H1 (cell line): ENCODE measurements around the gene PTPRG. TPM values are rescaled to one million over a fixed set of nuclear protein-coding genes. Genes with fewer than 3 reads are reported as not detected.

ENCODE experiments used
- CTCF ChIA-PET: fragments of 300-600 bp; sonication (Branson Sonifier 250); formaldehyde crosslinking; loops from one replicate; lab custom pipeline; 2021; ENCODE audit not compliant: partially characterized antibody; lab: Charles Lee
- POLR2A ChIA-PET: fragments of 300-600 bp; sonication (Branson Sonifier 250); formaldehyde crosslinking; loops from one replicate; lab custom pipeline; 2021; ENCODE audit warnings: inconsistent platforms; ENCODE audit not compliant: partially characterized antibody; lab: Charles Lee
- DNase-seq, 2 experiments: peaks; one replicate each; pipeline versions ENCODE4 v3.0.0 to v3.0.0-alpha.2; 2010 to 2022; ENCODE audit warnings: low spot score in 2 of 2, low read depth in 1 of 2, mixed read lengths in 1 of 2
- FAIRE-seq: peaks from 2 replicates; lab custom pipeline; 2011; peaks lifted over from hg19 to GRCh38; lab: Jason Lieb, UNC
- H2AFZ ChIP-seq: 2 replicates; pipeline ENCODE4 v1.8.1; 2012; ENCODE audit warnings: low read length, inconsistent platforms
- H2AK5ac ChIP-seq: 2 replicates; pipeline ENCODE4 v1.6.1; 2013; ENCODE audit warnings: low read depth, low read length
- H2BK120ac ChIP-seq: replicated peaks from 2 replicates; pipeline ENCODE3; 2013; ENCODE audit warnings: low read depth, low read length, inconsistent platforms
- H2BK12ac ChIP-seq: 2 replicates; pipeline ENCODE4 v1.6.1; 2013; ENCODE audit warnings: low read depth, low read length
- H2BK15ac ChIP-seq: 2 replicates; pipeline ENCODE4 v1.6.1; 2013; ENCODE audit warnings: low read length
- H2BK20ac ChIP-seq: 2 replicates; pipeline ENCODE4 v1.6.1; 2013; ENCODE audit warnings: low read length
- H2BK5ac ChIP-seq: 2 replicates; pipeline ENCODE4 v1.6.1; 2013; ENCODE audit warnings: low read depth, low read length
- H3K14ac ChIP-seq: 2 replicates; pipeline ENCODE4 v1.6.1; 2013; ENCODE audit warnings: inconsistent platforms; ENCODE audit not compliant: insufficient read length
- H3K18ac ChIP-seq: 2 replicates; pipeline ENCODE4 v1.6.1; 2013; ENCODE audit warnings: low read length; ENCODE audit errors: extremely low read depth
- H3K23ac ChIP-seq: 2 replicates; pipeline ENCODE4 v1.6.1; 2013; ENCODE audit warnings: inconsistent platforms; ENCODE audit not compliant: insufficient read length
- H3K23me2 ChIP-seq: 2 replicates; pipeline ENCODE4 v1.6.1; 2013; ENCODE audit warnings: low read depth, low read length
- H3K27ac ChIP-seq: 2 replicates; pipeline ENCODE4 v1.6.1; 2011; ENCODE audit warnings: low read depth, low read length, inconsistent platforms
- H3K27me3 ChIP-seq, 4 experiments: replicated peaks in 1 of 4; 1 replicate in 1 of 4; 2 replicates in 3 of 4; pipeline versions ENCODE4 v1.6.1 to v1.8.1; 2011 to 2013; ENCODE audit warnings: low read length in 3 of 4, mild to moderate bottlenecking in 3 of 4, inconsistent platforms in 2 of 4, mixed read lengths in 2 of 4, moderate library complexity in 1 of 4; ENCODE audit not compliant: control insufficient read depth in 3 of 4, insufficient read depth in 3 of 4; ENCODE audit errors: extremely low read depth in 1 of 4
- H3K36me3 ChIP-seq, 4 experiments: 2 replicates each; pipeline versions ENCODE4 v1.6.1 to v1.8.1; 2011 to 2013; ENCODE audit warnings: mild to moderate bottlenecking in 4 of 4, low read length in 3 of 4, moderate library complexity in 2 of 4, control low read depth in 1 of 4, inconsistent platforms in 1 of 4; ENCODE audit not compliant: insufficient read depth in 4 of 4, control insufficient read depth in 2 of 4
- H3K4ac ChIP-seq: replicated peaks from 2 replicates; pipeline ENCODE3; 2013; ENCODE audit warnings: low read length, low read depth, mixed read lengths, inconsistent platforms; ENCODE audit not compliant: insufficient read length
- H3K4me1 ChIP-seq, 4 experiments: replicated peaks in 1 of 4; 1 replicate in 1 of 4; 2 replicates in 3 of 4; pipeline versions ENCODE4 v1.6.1 to v1.8.1; 2011 to 2013; ENCODE audit warnings: low read length in 3 of 4, inconsistent platforms in 2 of 4, mixed read lengths in 1 of 4; ENCODE audit not compliant: insufficient read depth in 4 of 4, control insufficient read depth in 3 of 4
- H3K4me2 ChIP-seq, 2 experiments: 2 replicates each; pipeline versions ENCODE4 v1.6.1 to v1.8.1; 2011 to 2013; ENCODE audit warnings: low read depth in 2 of 2, low read length in 2 of 2, control low read depth in 1 of 2, inconsistent platforms in 1 of 2, mild to moderate bottlenecking in 1 of 2; ENCODE audit not compliant: insufficient read depth in 1 of 2
- H3K4me3 ChIP-seq, 4 experiments: fragments of 200-600, 300-600 bp in 1 of 4; sonication (generic), shearing (Covaris generic), sonication (Bioruptor Twin) in 1 of 4; 2 replicates each; pipeline versions ENCODE4 v1.5.1 to v1.8.1; 2011 to 2016; ENCODE audit warnings: low read length in 4 of 4, low read depth in 3 of 4, control low read depth in 2 of 4, inconsistent platforms in 2 of 4, mild to moderate bottlenecking in 2 of 4, mixed read lengths in 1 of 4, moderate library complexity in 1 of 4; ENCODE audit not compliant: insufficient read depth in 2 of 4; ENCODE audit errors: extremely low read depth in 1 of 4
- H3K56ac ChIP-seq: replicated peaks from 2 replicates; pipeline ENCODE3; 2013; ENCODE audit warnings: low read depth, mild to moderate bottlenecking, mixed read lengths, low read length, inconsistent platforms; ENCODE audit not compliant: insufficient read length
- H3K79me1 ChIP-seq: 2 replicates; pipeline ENCODE4 v1.6.1; 2013; ENCODE audit warnings: low read depth, low read length, control low read depth
- H3K79me2 ChIP-seq, 2 experiments: 2 replicates each; pipeline versions ENCODE4 v1.6.1 to v1.8.1; 2012 to 2013; ENCODE audit warnings: low read length in 2 of 2, mild to moderate bottlenecking in 2 of 2, inconsistent platforms in 1 of 2; ENCODE audit not compliant: insufficient read depth in 2 of 2, control insufficient read depth in 1 of 2
- H3K9ac ChIP-seq, 4 experiments: replicated peaks in 1 of 4; 1 replicate in 1 of 4; 2 replicates in 3 of 4; pipeline versions ENCODE4 v1.6.1 to v1.8.1; 2011 to 2013; ENCODE audit warnings: low read depth in 3 of 4, low read length in 3 of 4, control low read depth in 2 of 4, mild to moderate bottlenecking in 2 of 4, moderate library complexity in 2 of 4, inconsistent platforms in 1 of 4; ENCODE audit errors: extremely low read depth in 1 of 4
- H3K9me3 ChIP-seq, 2 experiments: 2 replicates each; pipeline versions ENCODE4 v1.6.1 to v1.8.1; 2012 to 2013; ENCODE audit warnings: mild to moderate bottlenecking in 2 of 2, moderate library complexity in 2 of 2, control low read depth in 1 of 2, inconsistent platforms in 1 of 2, low read depth in 1 of 2, low read length in 1 of 2, mixed read lengths in 1 of 2; ENCODE audit not compliant: insufficient read depth in 2 of 2
- H4K20me1 ChIP-seq, 2 experiments: replicated peaks in 1 of 2; 2 replicates each; pipeline versions ENCODE3 to v1.8.1; 2011 to 2013; ENCODE audit warnings: inconsistent platforms in 2 of 2, low read length in 2 of 2, mild to moderate bottlenecking in 1 of 2; ENCODE audit not compliant: insufficient read depth in 2 of 2, control insufficient read depth in 1 of 2
- H4K5ac ChIP-seq: 2 replicates; pipeline ENCODE4 v1.6.1; 2013; ENCODE audit warnings: low read length, low read depth, mixed read lengths, inconsistent platforms; ENCODE audit not compliant: insufficient read length
- H4K8ac ChIP-seq: 2 replicates; pipeline ENCODE4 v1.8.0; 2013; ENCODE audit warnings: mild to moderate bottlenecking, moderate library complexity, low read length, inconsistent platforms; ENCODE audit not compliant: insufficient read depth; ENCODE audit errors: extremely low read depth
- H4K91ac ChIP-seq: replicated peaks from 2 replicates; pipeline ENCODE3; 2013; ENCODE audit warnings: low read length, mixed read lengths, inconsistent platforms; ENCODE audit not compliant: insufficient read length
- BACH1 ChIP-seq: IDR thresholded peaks from 2 replicates; pipeline ENCODE4 v1.6.1; 2012; ENCODE audit warnings: low read length, improper control_type of control experiment
- BCL11A ChIP-seq, 2 experiments: IDR thresholded peaks; one replicate each; pipeline ENCODE4 v1.6.1; 2011; ENCODE audit warnings: low read depth in 2 of 2, low read length in 2 of 2, mild to moderate bottlenecking in 2 of 2
- BRCA1 ChIP-seq: IDR thresholded peaks from 2 replicates; pipeline ENCODE4 v1.6.1; 2012; ENCODE audit warnings: low read depth, low read length, improper control_type of control experiment
- CBX5 ChIP-seq: fragments of 300-800, 300-1000 bp; sonication (generic); IDR thresholded peaks from 2 replicates; pipeline ENCODE4 v1.7.1; 2016; ENCODE audit warnings: antibody characterized with exemption, low read length, low read depth
- E2F6 ChIP-seq: IDR thresholded peaks from 2 replicates; pipeline ENCODE4 v1.6.1; 2012; ENCODE audit warnings: inconsistent platforms
- EP300 ChIP-seq, 2 experiments: IDR thresholded peaks; 1 replicate in 1 of 2; 2 replicates in 1 of 2; pipeline ENCODE4 v1.6.1; 2011 to 2012; ENCODE audit warnings: low read depth in 2 of 2, low read length in 2 of 2, mild to moderate bottlenecking in 2 of 2, borderline replicate concordance in 1 of 2, inconsistent platforms in 1 of 2, moderate library complexity in 1 of 2
- KDM1A ChIP-seq: fragments of 200-600, 300-600 bp; sonication (generic); IDR thresholded peaks from 2 replicates; pipeline ENCODE4 v1.7.1; 2016; ENCODE audit warnings: mild to moderate bottlenecking, low read length, borderline replicate concordance
- NANOG ChIP-seq: IDR thresholded peaks from 2 replicates; pipeline ENCODE4 v1.6.1; 2011; ENCODE audit warnings: low read length, low read depth, mild to moderate bottlenecking, inconsistent platforms; ENCODE audit not compliant: insufficient read depth, poor library complexity, severe bottlenecking
- RNF2 ChIP-seq: fragments of 200-900, 300-1000 bp; sonication (generic); IDR thresholded peaks from 2 replicates; pipeline ENCODE4 v1.7.1; 2016; ENCODE audit warnings: borderline replicate concordance, low read depth, mild to moderate bottlenecking, antibody characterized with exemption, low read length; ENCODE audit not compliant: poor library complexity, severe bottlenecking; ENCODE audit errors: missing control alignments
- RXRA ChIP-seq: IDR thresholded peaks from 2 replicates; pipeline ENCODE4 v1.6.1; 2011; ENCODE audit warnings: low read depth, mild to moderate bottlenecking, low read length, moderate library complexity; ENCODE audit not compliant: insufficient read depth
- SAP30 ChIP-seq: fragments of 300-600 bp; sonication (generic); IDR thresholded peaks from 2 replicates; pipeline ENCODE4 v1.7.1; 2012; ENCODE audit warnings: low read length, moderate library complexity, mild to moderate bottlenecking, inconsistent platforms; ENCODE audit not compliant: insufficient read depth, insufficient replicate concordance
- TAF7 ChIP-seq: optimal IDR thresholded peaks from 2 replicates; pipeline ENCODE3; 2011; ENCODE audit warnings: low read depth, mild to moderate bottlenecking, inconsistent platforms, low read length, moderate library complexity, borderline replicate concordance
- WGBS, 2 experiments: shearing (Covaris generic) in 1 of 2; methylation state at CpG; one replicate each; pipeline versions ENCODE4 v1.1.6 to v1.1.7; 2013 to 2015; ENCODE audit warnings: low lambda C conversion rate in 2 of 2, mixed read lengths in 2 of 2, inconsistent platforms in 1 of 2, low coverage in 1 of 2, missing lambda C conversion rate in 1 of 2; ENCODE audit not compliant: insufficient replicate concordance in 2 of 2, insufficient coverage in 1 of 2, insufficient read length in 1 of 2; ENCODE audit errors: extremely low coverage in 1 of 2, missing lambda C conversion rate in 1 of 2; 5-methylcytosine and 5-hydroxymethylcytosine counted together
- polyA plus RNA-seq, 7 experiments: library from polyadenylated mRNA; depleted of rRNA in 3 of 7; stranded (reverse) in 5 of 7; unstranded in 2 of 7; fragments of >200 nt in 5 of 7; fragments of 200-250 nt in 2 of 7; gene quantifications; 1 replicate in 5 of 7; 2 replicates in 1 of 7; 4 replicates in 1 of 7; pipeline versions ENCODE4 v1.2.1 to v1.2.3, GENCODE V29; 2011 to 2013; ENCODE audit warnings: missing spikeins in 2 of 7, mixed read lengths in 2 of 7
- total RNA-seq: library from RNA; stranded (reverse); fragmentation: NEBNext Ultra II Directional; extraction: Animal tissue kit (Norgen Biotek cat#: 25700); gene quantifications from 2 replicates; pipeline ENCODE4 v1.2.1, GENCODE V29; 2021

Gene PTPRG
- total and polyA plus RNA-seq, 2 of the 8 experiments (the other 6 are each of a cell fraction or from before 2014, with no cell fraction given) = 23.3 to 96.2 TPM

GRCh38 chr3:61594964-61595285, 33.6 kb downstream of the PTPRG start:
- no peaks in the 10 kb centered on the region; the same call in 1 of the 2 replicates for H3K23me2 ChIP-seq
- H2BK15ac ChIP-seq = no peak overlapping the region
- H4K8ac ChIP-seq = no peak overlapping the region
- CTCF ChIA-PET = interaction anchor here (1.0 kb wide), 1 partner anchor 32 kb away, joined by 3 read pairs; no protein-coding TSS in a partner anchor
- DNase-seq = no peak
- H3K4me1 ChIP-seq = peaks cover 3 to 22% (median 8%) of the 10 kb centered on the region in 4 experiments; a peak in 4 of 7 replicates
- H3K4me2 ChIP-seq = no peak overlapping the region
- H2BK120ac ChIP-seq = no peak overlapping the region
- peaks cover 50 to 100% of the 10 kb centered on the region in 2 experiments for H3K79me2 ChIP-seq
- no peak overlapping the region for H4K91ac ChIP-seq
- peaks cover 0 to 2% (median under 1%) of the 10 kb centered on the region in 4 experiments; a peak in 1 of 8 replicates for H3K36me3 ChIP-seq
- H2BK12ac ChIP-seq = no peak overlapping the region
- no peak overlapping the region for H3K56ac ChIP-seq
- POLR2A ChIA-PET = interaction anchor here (0.6 to 1.7 kb wide), 5 partner anchors 9 to 93 kb away, joined by 3 to 10 read pairs (median 4); no protein-coding TSS in a partner anchor
- no peak overlapping the region for H3K23ac ChIP-seq
- peaks cover 15% of the 10 kb centered on the region for H3K79me1 ChIP-seq
- no peak overlapping the region for H2BK5ac ChIP-seq
- WGBS, 2 experiments = 82% methylated on average over 9 of the region's 9 CpGs; no CpG with 5 or more reads in 1 of the 2 experiments
- no peak overlapping the region for H3K4ac ChIP-seq
- H3K9ac ChIP-seq = no peak overlapping the region
- H3K27me3 ChIP-seq = no peaks in the 10 kb centered on the region
- FAIRE-seq = no peak
- no peak overlapping the region for H2AK5ac ChIP-seq
- H3K27ac ChIP-seq = no peak overlapping the region
- H3K4me3 ChIP-seq = no peak overlapping the region
- H4K5ac ChIP-seq = no peak overlapping the region
- H3K9me3 ChIP-seq = no peaks in the 10 kb centered on the region
- H4K20me1 ChIP-seq = peaks cover 26 to 38% of the 10 kb centered on the region in 2 experiments
- H2AFZ ChIP-seq = no peak overlapping the region
- H2BK20ac ChIP-seq = no peak overlapping the region
- no peak overlapping the region for H3K14ac ChIP-seq
- no peak overlapping the region for H3K18ac ChIP-seq
- no peak for TF ChIP-seq BACH1
- TF ChIP-seq TAF7 = no peak
- no peak for TF ChIP-seq EP300 (IDR thresholded peaks at IDR 0.05; ENCODE audit: borderline replicate concordance in 1 of 2, low read depth in 2 of 2, low read length in 2 of 2)
- TF ChIP-seq E2F6 = no peak
- no peak for TF ChIP-seq KDM1A
- TF ChIP-seq NANOG = no peak
- TF ChIP-seq BCL11A (IDR thresholded peaks at IDR 0.05; ENCODE audit: low read depth in 2 of 2, low read length in 2 of 2) = no peak
- TF ChIP-seq RXRA = no peak
- TF ChIP-seq BRCA1 = no peak
- no peak for TF ChIP-seq CBX5
- TF ChIP-seq SAP30 = no peak
- no peak for TF ChIP-seq RNF2
